PC-3 (cell line): ENCODE measurements around the gene DCLK1.

ENCODE experiments used
- CTCF ChIP-seq: fragments of 300-600 bp; sonication (generic); conservative IDR thresholded peaks from 2 replicates; pipeline ENCODE4 v1.5.1; 2017; ENCODE audit warnings: antibody characterized with exemption, low read depth, mild to moderate bottlenecking, low read length
- EZH2 ChIP-seq: fragments of 300-600 bp; sonication (generic); IDR thresholded peaks from one replicate; pipeline ENCODE4 v1.6.1; 2017; ENCODE audit warnings: antibody characterized with exemption, mild to moderate bottlenecking, low read length; ENCODE audit not compliant: unreplicated experiment
- EZH2phosphoT487 ChIP-seq: fragments of 300-600 bp; sonication (generic); IDR thresholded peaks from 2 replicates; pipeline ENCODE4 v1.6.1; 2018; ENCODE audit warnings: mild to moderate bottlenecking, antibody characterized with exemption, low read length, borderline replicate concordance

DNA sequence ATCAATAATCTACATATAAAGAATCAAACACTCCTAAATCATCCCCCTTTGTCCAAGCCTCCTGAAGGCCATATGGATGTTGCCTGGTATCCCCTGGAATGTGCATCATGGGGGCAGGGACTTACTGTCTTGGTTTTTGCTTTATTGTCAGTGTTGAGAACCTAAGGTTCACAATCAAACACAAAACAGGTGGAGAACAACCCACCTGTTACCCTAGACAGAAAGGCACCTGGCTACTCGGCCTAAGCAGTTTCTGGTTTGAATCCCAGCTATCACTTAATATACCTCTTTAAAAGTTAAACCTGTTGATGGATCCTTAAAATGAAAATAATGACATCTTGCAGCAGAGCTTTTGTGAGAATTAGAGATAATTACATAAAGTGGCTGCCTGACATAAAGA, 68.9 kb downstream of the DCLK1 start:
- TF ChIP-seq CTCF (no peak), EZH2 (no peak), EZH2phosphoT487 (no peak)
